AG09309 (cell line): ENCODE results near the gene NPC2.
"Not testable (repeated sequence)": the region's sequence is repeated elsewhere in the genome, so short reads cannot be mapped to it uniquely, and the experiment has no call there.

Experiments used
- DNase-seq: peaks from one replicate; pipeline ENCODE4 v3.0.0-alpha.2; 2010; ENCODE audit warnings: low read depth
- H3K4me3 ChIP-seq: 2 replicates; pipeline ENCODE4 v1.5.1; 2011; ENCODE audit warnings: mild to moderate bottlenecking, low read depth, low read length, moderate library complexity; ENCODE audit not compliant: control insufficient read depth
- CTCF ChIP-seq: IDR thresholded peaks from 2 replicates; pipeline ENCODE4 v1.5.1; 2011; ENCODE audit warnings: mild to moderate bottlenecking, low read depth, low read length, inconsistent platforms; ENCODE audit not compliant: insufficient read depth, control insufficient read depth; ENCODE audit errors: missing control alignments

The NPC2 gene

GRCh38 chr14:74492776-74493342 is at the start of gene NPC2:
Gene NPC2, minus strand, starts transcription at chr14:74493305. Its CDS starts 31 bp downstream, at chr14:74493274.
- no peak for DNase-seq
- TF ChIP-seq CTCF = no peak
- H3K4me3 ChIP-seq = peak within 1 kb of the TSS; percentile 75

- no peak overlapping the region for H3K4me3 ChIP-seq
- no peak for TF ChIP-seq CTCF
- DNase-seq = no peak
Observed at GRCh38 chr14:74542056-74542685, 49.1 kb upstream of the NPC2 start.

GRCh38 chr14:74541225-74541624 is 48.1 kb upstream of the NPC2 start:
- no peak for TF ChIP-seq CTCF
- DNase-seq = no peak
- H3K4me3 ChIP-seq = no peak overlapping the region

- DNase-seq = no peak
- no peak overlapping the region for H3K4me3 ChIP-seq
- TF ChIP-seq CTCF = no peak
Observed at GRCh38 chr14:74539503-74539902, 46.4 kb upstream of the NPC2 start.

- DNase-seq = no peak
Observed at GRCh38 chr14:74538411-74539391, 45.6 kb upstream of the NPC2 start.

GRCh38 chr14:74536336-74536735 is 43.2 kb upstream of the NPC2 start:
- not testable (repeated sequence) for H3K4me3 ChIP-seq, DNase-seq

More at GRCh38 chr14:74538411-74539391, 45.6 kb upstream of the NPC2 start:
- TF ChIP-seq CTCF = no peak
- no peak overlapping the region for H3K4me3 ChIP-seq
